HL-60 (cell line): Measurements from ENCODE around the gene ZNF503.

Experiments
- POLR2AphosphoS5 ChIP-seq: IDR thresholded peaks from 2 replicates; pipeline ENCODE4 v1.6.1; 2012; ENCODE audit warnings: low read depth
- REST ChIP-seq: IDR thresholded peaks from 2 replicates; pipeline ENCODE4 v1.6.1; 2012; ENCODE audit warnings: low read depth; ENCODE audit not compliant: insufficient replicate concordance
- TF ChIP-seq, protein P1 (sequence below): IDR thresholded peaks from one replicate; pipeline ENCODE4 v1.5.1; 2011; ENCODE audit warnings: low read length, control low read depth, inconsistent platforms; ENCODE audit not compliant: insufficient read depth

DNA sequence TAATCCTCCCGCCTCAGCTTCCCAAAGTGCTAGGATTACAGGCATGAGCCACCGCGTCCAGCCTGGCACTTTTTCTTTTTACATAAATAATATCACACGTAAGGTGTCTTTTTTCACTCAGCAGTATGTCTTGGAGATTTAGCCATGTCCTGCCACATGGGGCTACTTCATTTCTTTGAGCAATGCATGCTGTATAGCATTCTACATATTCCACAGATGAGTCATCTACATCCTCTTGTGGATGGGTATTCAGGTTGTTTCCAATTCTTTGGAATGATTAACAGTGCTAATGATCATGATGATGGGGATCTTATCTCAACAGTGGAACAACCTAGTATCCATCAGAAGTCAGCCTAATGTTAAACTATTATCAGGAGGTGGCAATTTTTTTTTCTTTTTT, 50.8 kb downstream of the ZNF503 start:
- no peak for TF ChIP-seq POLR2AphosphoS5
- TF ChIP-seq REST: no peak
- TF ChIP-seq, protein P1, sequence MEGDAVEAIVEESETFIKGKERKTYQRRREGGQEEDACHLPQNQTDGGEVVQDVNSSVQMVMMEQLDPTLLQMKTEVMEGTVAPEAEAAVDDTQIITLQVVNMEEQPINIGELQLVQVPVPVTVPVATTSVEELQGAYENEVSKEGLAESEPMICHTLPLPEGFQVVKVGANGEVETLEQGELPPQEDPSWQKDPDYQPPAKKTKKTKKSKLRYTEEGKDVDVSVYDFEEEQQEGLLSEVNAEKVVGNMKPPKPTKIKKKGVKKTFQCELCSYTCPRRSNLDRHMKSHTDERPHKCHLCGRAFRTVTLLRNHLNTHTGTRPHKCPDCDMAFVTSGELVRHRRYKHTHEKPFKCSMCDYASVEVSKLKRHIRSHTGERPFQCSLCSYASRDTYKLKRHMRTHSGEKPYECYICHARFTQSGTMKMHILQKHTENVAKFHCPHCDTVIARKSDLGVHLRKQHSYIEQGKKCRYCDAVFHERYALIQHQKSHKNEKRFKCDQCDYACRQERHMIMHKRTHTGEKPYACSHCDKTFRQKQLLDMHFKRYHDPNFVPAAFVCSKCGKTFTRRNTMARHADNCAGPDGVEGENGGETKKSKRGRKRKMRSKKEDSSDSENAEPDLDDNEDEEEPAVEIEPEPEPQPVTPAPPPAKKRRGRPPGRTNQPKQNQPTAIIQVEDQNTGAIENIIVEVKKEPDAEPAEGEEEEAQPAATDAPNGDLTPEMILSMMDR: no peak
